Measurements from ENCODE around the gene RRAS2.

Gene RRAS2

GRCh38 chr11:14317659-14318325 lies 41.2 kb downstream of the RRAS2 start:
- no peaks in the 10 kb centered on the region for H3K27me3 ChIP-seq (ENCODE audit: insufficient read depth, low read length, poor library complexity)
- peaks cover 91% of the 10 kb centered on the region for H3K79me2 ChIP-seq (ENCODE audit: insufficient read depth, low read length)
- no peak overlapping the region for H2AFZ ChIP-seq (ENCODE audit: low read depth, low read length)
- H3K4me2 ChIP-seq (ENCODE audit: insufficient read depth, low read length) = no peak overlapping the region
- TF ChIP-seq EZH2 (IDR thresholded peaks at IDR 0.05; ENCODE audit: borderline replicate concordance, low read depth, low read length, severe bottlenecking) = no peak
- no peak overlapping the region for H3K9ac ChIP-seq (ENCODE audit: low read depth, low read length)
- ATAC-seq (ENCODE audit: insufficient read depth, low read depth) (no peak), DNase-seq (no peak)
- no peak overlapping the region for H3K4me3 ChIP-seq (ENCODE audit: low read depth in 1 of 2, low read length in 2 of 2)
- peaks cover 56% of the 10 kb centered on the region for H4K20me1 ChIP-seq (ENCODE audit: insufficient read depth, low read length)
- no peak overlapping the region for H3K27ac ChIP-seq (ENCODE audit: low read length)
- no peaks in the 10 kb centered on the region for H3K9me3 ChIP-seq (ENCODE audit: insufficient read depth, low read length, severe bottlenecking)
- H3K36me3 ChIP-seq (ENCODE audit: insufficient read depth, low read length) = no peaks in the 10 kb centered on the region
- H3K4me1 ChIP-seq (ENCODE audit: insufficient read depth, low read length) = peaks cover 43% of the 10 kb centered on the region

- no peaks in the 10 kb centered on the region for H3K9me3 ChIP-seq (ENCODE audit: insufficient read depth, low read length, severe bottlenecking)
- H3K27ac ChIP-seq (ENCODE audit: low read length) = no peak overlapping the region
- peaks cover 94% of the 10 kb centered on the region for H3K79me2 ChIP-seq (ENCODE audit: insufficient read depth, low read length)
- no peak for ATAC-seq (ENCODE audit: insufficient read depth, low read depth)
- no peaks in the 10 kb centered on the region for H3K36me3 ChIP-seq (ENCODE audit: insufficient read depth, low read length)
- H3K27me3 ChIP-seq (ENCODE audit: insufficient read depth, low read length, poor library complexity) = no peaks in the 10 kb centered on the region
- peaks cover 62% of the 10 kb centered on the region for H4K20me1 ChIP-seq (ENCODE audit: insufficient read depth, low read length)
- no peak for DNase-seq
- no peak overlapping the region for H3K4me2 ChIP-seq (ENCODE audit: insufficient read depth, low read length)
- TF ChIP-seq, protein P1, sequence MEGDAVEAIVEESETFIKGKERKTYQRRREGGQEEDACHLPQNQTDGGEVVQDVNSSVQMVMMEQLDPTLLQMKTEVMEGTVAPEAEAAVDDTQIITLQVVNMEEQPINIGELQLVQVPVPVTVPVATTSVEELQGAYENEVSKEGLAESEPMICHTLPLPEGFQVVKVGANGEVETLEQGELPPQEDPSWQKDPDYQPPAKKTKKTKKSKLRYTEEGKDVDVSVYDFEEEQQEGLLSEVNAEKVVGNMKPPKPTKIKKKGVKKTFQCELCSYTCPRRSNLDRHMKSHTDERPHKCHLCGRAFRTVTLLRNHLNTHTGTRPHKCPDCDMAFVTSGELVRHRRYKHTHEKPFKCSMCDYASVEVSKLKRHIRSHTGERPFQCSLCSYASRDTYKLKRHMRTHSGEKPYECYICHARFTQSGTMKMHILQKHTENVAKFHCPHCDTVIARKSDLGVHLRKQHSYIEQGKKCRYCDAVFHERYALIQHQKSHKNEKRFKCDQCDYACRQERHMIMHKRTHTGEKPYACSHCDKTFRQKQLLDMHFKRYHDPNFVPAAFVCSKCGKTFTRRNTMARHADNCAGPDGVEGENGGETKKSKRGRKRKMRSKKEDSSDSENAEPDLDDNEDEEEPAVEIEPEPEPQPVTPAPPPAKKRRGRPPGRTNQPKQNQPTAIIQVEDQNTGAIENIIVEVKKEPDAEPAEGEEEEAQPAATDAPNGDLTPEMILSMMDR (IDR thresholded peaks at IDR 0.05; ENCODE audit: borderline replicate concordance, extremely low read depth, low read length, poor library complexity, severe bottlenecking) = no peak
- no peak for TF ChIP-seq EZH2 (IDR thresholded peaks at IDR 0.05; ENCODE audit: borderline replicate concordance, low read depth, low read length, severe bottlenecking)
- peaks cover 22% of the 10 kb centered on the region for H3K4me1 ChIP-seq (ENCODE audit: insufficient read depth, low read length)
- H2AFZ ChIP-seq (ENCODE audit: low read depth, low read length) = no peak overlapping the region
- H3K9ac ChIP-seq (ENCODE audit: low read depth, low read length) = no peak overlapping the region
- no peak overlapping the region for H3K4me3 ChIP-seq (ENCODE audit: low read depth in 1 of 2, low read length in 2 of 2)
Measured at GRCh38 chr11:14315130-14315529, 43.9 kb downstream of the RRAS2 start.

DNA sequence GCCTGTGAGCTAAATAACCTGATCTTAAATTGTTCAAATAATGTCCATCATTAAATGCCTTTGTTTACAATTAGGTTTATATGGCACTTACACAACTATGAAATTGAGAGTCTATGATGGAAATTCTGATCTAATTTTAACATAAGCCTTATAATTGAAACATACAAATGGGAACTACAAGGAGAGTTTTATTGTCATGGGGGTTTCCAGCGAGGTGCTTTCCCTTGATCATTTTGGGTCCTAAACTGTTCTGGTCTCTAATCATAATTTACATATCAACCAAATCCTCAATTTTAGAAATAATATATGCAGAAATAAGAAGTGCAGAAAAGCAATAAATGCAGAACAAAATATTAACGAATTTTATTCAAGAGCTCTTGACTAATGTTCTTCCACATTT lies 44.9 kb downstream of the RRAS2 start:
- no peak overlapping the region for H3K27ac ChIP-seq (ENCODE audit: low read length)

More for the DNA sequence above, 44.9 kb downstream of the RRAS2 start:
- Histone ChIP-seq H3K9ac (ENCODE audit: low read depth, low read length) (no peak overlapping the region), H3K27me3 (ENCODE audit: insufficient read depth, low read length, poor library complexity) (no peaks in the 10 kb centered on the region), H3K4me2 (ENCODE audit: insufficient read depth, low read length) (no peak overlapping the region), H3K79me2 (ENCODE audit: insufficient read depth, low read length) (peaks cover 96% of the 10 kb centered on the region), H3K4me3 (ENCODE audit: low read depth in 1 of 2, low read length in 2 of 2) (no peak overlapping the region), H3K36me3 (ENCODE audit: insufficient read depth, low read length) (no peaks in the 10 kb centered on the region), H4K20me1 (ENCODE audit: insufficient read depth, low read length) (peaks cover 65% of the 10 kb centered on the region), H3K9me3 (ENCODE audit: insufficient read depth, low read length, severe bottlenecking) (no peaks in the 10 kb centered on the region), H3K4me1 (ENCODE audit: insufficient read depth, low read length) (peaks cover 14% of the 10 kb centered on the region), H2AFZ (ENCODE audit: low read depth, low read length) (no peak overlapping the region)
- ATAC-seq (ENCODE audit: insufficient read depth, low read depth) = no peak
- no peak for DNase-seq
- TF ChIP-seq, protein P1 (IDR thresholded peaks at IDR 0.05; ENCODE audit: borderline replicate concordance, extremely low read depth, low read length, poor library complexity, severe bottlenecking) = no peak
- TF ChIP-seq EZH2 (IDR thresholded peaks at IDR 0.05; ENCODE audit: borderline replicate concordance, low read depth, low read length, severe bottlenecking) = no peak

All from DND-41 (cell line).